ENCODE results near the gene ZNF804B. TPM values are rescaled to one million over a fixed set of nuclear protein-coding genes. Genes with fewer than 3 reads are reported as not detected.

Gene ZNF804B
- total RNA-seq, 1 experiment from 2014 or later = not detected

- H3K56ac ChIP-seq (ENCODE audit: insufficient read length, low read depth, low read length) = no peak overlapping the region
- no peak overlapping the region for H3T11ph ChIP-seq (ENCODE audit: low read length)
- H2BK120ac ChIP-seq (ENCODE audit: low read depth, low read length, poor library complexity, severe bottlenecking) = no peak overlapping the region
- no peak overlapping the region for H3K14ac ChIP-seq (ENCODE audit: insufficient read depth, low read length)
- no peak for TF ChIP-seq CTCF (conservative IDR thresholded peaks at IDR 0.05)
- H2AFZ ChIP-seq (ENCODE audit: low read length) = no peak overlapping the region
- H3K4me2 ChIP-seq (ENCODE audit: insufficient read depth, insufficient read length, low read length) = no peak overlapping the region
- no peaks in the 10 kb centered on the region for H3K23me2 ChIP-seq (ENCODE audit: insufficient read length, low read depth, low read length, poor library complexity, severe bottlenecking)
- H2BK12ac ChIP-seq (ENCODE audit: insufficient read length, low read depth, low read length) = no peak overlapping the region
- H3K27me3 Mint-ChIP-seq (ENCODE audit: low read depth) = no peaks in the 10 kb centered on the region
- H3K9ac ChIP-seq (ENCODE audit: extremely low read depth, insufficient read length, low read length) = no peak overlapping the region
- H4K8ac ChIP-seq (replicated peaks; ENCODE audit: insufficient read length, low read depth, low read length) = no peak overlapping the region
- no peaks in the 10 kb centered on the region for H3K4me1 ChIP-seq (ENCODE audit: insufficient read depth, low read length)
- no peak overlapping the region for H2BK15ac ChIP-seq (ENCODE audit: low read depth, low read length)
- no peak overlapping the region for H3K4ac ChIP-seq (ENCODE audit: low read depth, low read length)
- H3K4me3 Mint-ChIP-seq = no peak overlapping the region
- peaks cover 12% of the 10 kb centered on the region in 2 experiments for H3K4me1 Mint-ChIP-seq
- no peak overlapping the region for H4K91ac ChIP-seq (ENCODE audit: insufficient read length, low read depth, low read length)
- no peaks in the 10 kb centered on the region for H3K36me3 Mint-ChIP-seq (ENCODE audit: insufficient read depth in 1 of 3, low read depth in 3 of 3)
- H2AK5ac ChIP-seq (ENCODE audit: insufficient read length, low read length) = no peak overlapping the region
- no peak overlapping the region for H3K18ac ChIP-seq (ENCODE audit: insufficient read length, low read depth, low read length)
- H3K9me3 ChIP-seq (ENCODE audit: control insufficient read depth, low read depth, low read length) = no peaks in the 10 kb centered on the region
- H2BK5ac ChIP-seq (ENCODE audit: insufficient read length, low read length) = no peak overlapping the region
- H3K79me1 ChIP-seq (ENCODE audit: insufficient read depth, low read depth, low read length, poor library complexity, severe bottlenecking) = no peaks in the 10 kb centered on the region
- H4K20me1 ChIP-seq (ENCODE audit: control insufficient read depth, insufficient read depth, insufficient read length) = no peaks in the 10 kb centered on the region
- DNase-seq = no peak
- H2BK20ac ChIP-seq (ENCODE audit: low read depth, low read length, poor library complexity, severe bottlenecking) = no peak overlapping the region
- no peaks in the 10 kb centered on the region for H3K79me2 ChIP-seq (ENCODE audit: insufficient read depth, low read length)
- no peaks in the 10 kb centered on the region for H3K27me3 ChIP-seq (ENCODE audit: insufficient read depth, low read length)
- no peak overlapping the region for H4K5ac ChIP-seq (ENCODE audit: insufficient read length, low read depth, low read length)
- no peak overlapping the region for H3K27ac Mint-ChIP-seq
- H3K27ac ChIP-seq (ENCODE audit: insufficient read length, low read depth, low read length) = no peak overlapping the region
- no peaks in the 10 kb centered on the region for H3K9me3 Mint-ChIP-seq
- no peak overlapping the region for H3K23ac ChIP-seq (ENCODE audit: insufficient read length, low read depth, low read length)
- no CpG with 5 or more reads among the region's 4 CpGs for WGBS (ENCODE audit: extremely low coverage, insufficient read length, low lambda C conversion rate)
Observed at GRCh38 chr7:89028319-89028718, 268.8 kb downstream of the ZNF804B start.

Measured in H9 (cell line).